Brain pericyte (primary cell): ENCODE measurements around the gene POLG2.
A peak's percentile ranks its signal among the peaks of the same experiment; 100 is the strongest.

Experiments
- DNase-seq: peaks from one replicate; pipeline ENCODE4 v3.0.0-alpha.2; 2012; ENCODE audit warnings: low read depth, low spot score

The POLG2 gene

DNA sequence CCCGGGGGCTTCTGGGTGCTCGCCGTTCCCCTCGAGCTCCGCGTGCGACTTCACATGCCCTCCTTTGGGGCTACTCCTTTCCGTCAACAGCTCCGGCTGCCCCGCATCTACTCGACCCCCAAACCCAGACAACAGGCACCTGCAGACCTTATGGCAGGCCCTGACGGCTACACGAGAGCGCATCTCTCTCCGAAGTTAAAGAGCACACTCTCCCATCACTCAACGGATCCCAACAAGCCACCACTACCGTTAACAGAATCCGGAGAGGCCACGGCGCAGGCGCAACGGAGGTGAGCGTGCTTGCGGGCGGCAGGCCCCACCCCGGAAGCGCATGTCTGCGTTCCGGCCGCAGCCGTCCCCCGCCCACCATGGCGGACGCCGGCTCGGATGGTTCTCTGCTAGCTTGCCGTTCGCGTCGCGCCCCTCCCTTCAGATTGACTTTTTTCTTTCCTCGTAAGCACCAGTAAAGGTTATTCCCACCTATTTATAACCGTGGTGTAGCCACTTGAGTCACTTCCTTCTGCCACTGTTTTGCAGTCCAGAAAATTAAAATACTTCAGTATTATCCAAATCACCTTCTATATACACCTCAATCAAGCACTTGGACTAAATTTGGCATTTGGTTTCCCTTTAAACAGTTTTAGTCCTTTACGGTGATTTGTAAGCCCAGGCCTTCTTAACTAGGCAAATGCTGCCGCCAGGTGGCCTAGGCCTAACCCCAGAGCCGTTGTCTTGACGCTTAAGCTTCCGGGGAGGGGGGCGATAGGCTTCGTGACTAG, at the start of gene POLG2:
TSS of gene POLG2 (minus strand) at position 269 of the 779 bp plus-strand sequence. CDS start at position 183, 86 bp downstream.
- peak; percentile 77 for DNase-seq

DNA sequence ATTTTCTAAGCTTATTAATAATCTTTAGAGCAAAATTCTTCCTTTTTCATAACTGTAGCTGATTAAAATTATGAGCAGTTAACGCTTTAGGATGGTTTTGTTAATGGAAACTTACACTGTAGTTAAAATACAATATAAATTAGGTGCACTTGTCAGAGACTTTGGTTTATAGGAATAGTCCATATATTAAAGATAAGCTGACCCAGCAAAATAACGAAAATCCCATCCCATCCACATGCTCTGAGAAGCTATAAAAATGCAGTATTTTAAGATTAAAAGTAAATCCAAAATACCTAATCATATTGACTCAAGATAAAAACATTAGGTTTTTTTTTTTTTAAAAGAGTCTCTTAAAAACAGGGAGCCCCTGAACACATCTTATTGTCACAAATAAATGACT, 47.9 kb upstream of the POLG2 start:
- no peak for DNase-seq

DNA sequence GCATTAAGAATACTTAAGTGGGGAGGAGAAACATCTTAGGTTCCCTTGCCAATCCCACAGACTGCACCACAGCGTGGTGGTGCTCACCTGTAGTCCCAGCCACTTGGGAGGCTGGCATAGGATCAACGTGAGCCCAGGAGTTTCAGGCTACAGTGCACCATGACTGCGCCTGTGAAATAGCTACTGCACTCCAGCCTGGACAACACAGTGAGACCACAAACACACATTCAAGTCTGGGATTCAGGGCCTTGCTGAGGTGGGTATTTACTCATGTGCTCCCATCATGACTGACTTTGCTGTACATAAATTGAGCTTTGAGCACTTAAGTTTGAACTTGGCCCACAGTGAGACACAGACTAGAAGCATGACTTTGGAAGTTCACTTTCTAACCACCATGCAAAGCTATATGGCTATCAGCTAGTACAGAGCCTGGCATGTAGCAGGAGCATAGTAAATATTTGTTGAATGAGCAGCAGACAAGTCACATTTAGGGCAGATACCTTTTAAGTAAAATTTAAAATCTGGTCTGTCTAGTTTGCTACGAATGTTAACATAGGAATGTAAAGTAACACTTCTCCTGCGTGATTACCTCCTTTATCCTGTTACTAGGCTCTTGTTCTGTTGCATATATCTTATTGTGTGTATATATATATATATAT, 43.4 kb upstream of the POLG2 start:
- no peak for DNase-seq

DNA sequence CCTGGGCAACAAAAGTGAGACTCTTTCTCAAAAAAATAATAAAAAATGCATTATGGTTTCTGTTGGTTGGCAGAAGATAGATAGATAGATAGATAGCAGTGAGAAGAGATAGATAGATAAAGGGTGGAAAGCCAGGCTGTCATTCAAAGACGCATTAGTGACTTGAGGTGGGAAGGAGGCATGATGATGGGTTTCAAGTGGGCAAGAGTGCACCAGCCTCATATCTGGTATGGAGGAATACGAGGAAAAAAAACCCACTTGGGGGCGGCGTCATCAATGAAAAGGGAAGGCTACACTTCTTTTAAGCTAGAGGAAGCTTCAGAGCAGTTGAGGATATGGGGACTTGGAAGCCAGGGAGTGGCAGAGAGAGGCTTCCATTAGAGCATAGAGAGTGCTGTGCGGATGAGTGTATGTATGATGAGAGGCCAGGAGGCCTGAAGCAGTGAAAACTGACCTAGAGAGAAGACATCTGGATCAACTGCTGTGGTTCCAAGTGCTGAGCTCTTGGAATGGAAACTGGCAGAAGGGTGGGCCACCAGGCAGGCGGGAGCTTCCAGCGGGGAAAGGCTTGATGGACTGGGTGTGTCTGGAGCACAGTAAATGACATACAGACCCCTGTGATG, 41.8 kb upstream of the POLG2 start:
- DNase-seq, result no peak

DNA sequence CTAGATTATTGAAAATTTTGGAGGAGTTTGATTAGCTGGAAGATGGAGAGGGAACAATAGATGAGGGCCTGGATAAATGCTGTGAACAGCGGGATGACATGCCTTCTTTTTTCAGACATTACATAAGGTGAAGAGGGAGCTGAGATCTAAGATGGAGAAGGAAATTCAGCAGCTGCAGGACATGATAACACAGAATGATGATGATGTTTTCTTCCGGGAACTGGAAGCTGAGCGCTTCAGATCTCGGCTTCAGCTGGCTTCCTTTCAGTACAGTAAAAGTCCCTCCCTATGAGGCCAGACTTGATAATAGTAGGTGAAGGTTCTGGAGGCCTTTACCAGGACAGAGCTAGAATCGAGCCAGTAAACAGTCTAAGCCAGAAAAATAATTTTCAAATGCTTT, 40.6 kb upstream of the POLG2 start:
- no peak for DNase-seq

DNA sequence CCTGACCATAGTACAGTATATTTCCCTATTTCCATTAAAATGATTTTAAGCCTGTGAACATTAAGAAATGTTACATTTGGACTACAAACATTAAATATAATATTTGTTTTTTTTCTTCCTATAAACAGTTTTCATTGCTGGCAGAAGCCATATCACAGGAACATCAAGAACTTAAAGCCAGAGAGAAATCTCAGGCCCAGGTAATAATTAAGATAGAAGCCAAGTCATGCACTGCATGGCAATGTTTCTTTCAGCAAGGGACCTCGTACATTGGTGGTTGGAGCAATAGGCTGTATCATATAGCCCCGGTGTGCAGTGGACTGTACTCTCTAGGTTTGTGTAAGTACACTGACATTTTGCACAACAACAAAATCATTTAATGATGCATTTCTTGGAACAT, 40.1 kb upstream of the POLG2 start:
- DNase-seq, result no peak

DNA sequence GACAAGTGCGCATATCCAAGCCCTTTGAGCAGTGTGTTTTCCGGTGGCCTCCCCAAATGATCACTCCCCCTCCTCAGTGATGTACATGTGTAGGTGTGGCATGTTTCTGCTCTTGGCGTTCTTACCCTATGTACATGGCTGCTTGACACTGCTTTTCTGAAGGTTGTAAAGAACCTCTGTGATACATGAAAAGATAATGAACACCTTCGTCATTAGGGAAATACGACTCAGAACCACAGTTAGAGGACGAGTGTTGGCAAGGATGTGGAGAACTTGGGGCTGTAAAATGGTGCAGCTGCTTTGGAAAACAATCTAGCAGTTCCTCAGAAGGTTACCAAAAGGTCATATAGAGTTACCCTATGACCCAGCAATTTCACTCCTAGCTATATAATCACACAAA, 38.5 kb upstream of the POLG2 start:
- no peak for DNase-seq

DNA sequence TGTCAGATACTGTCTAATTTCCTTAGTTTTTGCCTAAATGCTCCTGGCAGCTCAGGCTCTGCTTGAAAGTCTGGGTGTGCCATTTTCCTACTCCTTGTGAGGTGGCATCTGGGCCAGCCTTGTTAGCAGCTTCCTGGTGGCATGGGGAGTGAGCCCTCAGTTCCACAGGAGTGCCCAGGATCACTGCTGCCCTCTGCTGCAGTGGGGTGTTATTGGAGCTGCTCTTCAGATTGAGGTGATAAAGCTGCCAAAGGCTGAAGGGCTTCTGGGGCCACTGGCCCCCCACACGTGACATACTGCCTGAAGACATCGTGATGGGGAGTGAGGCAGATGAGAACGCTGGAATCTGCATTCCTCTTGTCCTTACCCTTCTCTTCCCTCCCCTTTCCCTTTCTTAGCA, 37.3 kb upstream of the POLG2 start:
- no peak for DNase-seq

DNA sequence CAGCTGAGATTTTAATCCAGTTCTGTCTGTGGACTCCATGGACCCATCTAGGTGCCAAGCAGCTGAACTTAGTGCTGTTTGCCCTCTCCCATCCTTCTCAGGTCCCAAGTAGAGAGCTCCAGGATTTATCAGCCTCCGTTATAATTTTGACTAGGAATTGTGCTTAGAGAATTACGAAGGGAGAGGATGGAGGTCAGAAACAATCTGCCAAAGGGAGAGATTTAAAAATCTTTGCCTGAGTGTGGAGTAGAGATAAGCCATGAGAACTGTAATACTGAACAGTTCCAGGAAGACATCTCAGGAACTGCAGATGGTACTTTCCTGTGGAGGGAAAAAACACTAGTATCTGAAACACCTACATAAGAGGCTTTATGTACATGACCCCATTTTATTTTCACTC, 36.9 kb upstream of the POLG2 start:
- no peak for DNase-seq

DNA sequence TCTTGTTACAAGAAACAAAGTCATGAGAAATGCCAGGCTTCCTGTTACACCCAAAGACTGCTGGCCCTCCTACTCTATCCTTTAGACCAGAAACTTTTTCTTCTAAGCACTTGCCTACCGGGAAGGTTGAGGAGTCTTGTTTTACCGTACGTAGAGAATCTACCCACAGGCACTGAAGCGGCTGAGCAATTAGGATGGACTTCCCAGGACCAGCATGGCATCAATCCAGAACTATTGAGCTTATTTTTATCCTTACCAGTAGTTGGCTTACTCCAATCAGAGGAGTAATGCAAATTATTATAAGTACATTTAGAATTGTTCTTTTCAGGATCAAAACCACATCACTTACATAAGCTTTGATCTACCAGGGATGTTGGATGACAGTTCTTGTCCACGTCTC, 35.6 kb upstream of the POLG2 start:
- no peak for DNase-seq

DNA sequence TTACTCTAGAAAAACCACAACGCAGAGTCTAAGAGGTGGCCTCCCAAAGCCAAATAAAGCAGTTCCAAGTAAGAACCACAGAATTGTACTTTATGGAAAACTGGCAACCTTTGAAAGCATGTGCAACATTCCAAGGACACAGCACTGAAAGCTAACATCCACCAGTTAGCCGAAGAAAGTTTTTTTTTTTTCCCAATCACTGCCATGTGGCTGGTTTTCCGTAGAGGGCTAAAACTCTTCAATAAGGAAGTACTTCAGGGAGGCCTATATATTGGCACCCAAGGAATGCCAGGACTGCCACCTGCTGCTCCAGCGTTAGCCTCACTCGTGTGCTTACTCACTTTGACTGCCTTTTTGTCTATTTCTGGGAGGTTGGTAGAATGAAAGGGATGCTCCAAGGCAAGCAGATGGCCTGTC, 35.1 kb upstream of the POLG2 start:
- no peak for DNase-seq

DNA sequence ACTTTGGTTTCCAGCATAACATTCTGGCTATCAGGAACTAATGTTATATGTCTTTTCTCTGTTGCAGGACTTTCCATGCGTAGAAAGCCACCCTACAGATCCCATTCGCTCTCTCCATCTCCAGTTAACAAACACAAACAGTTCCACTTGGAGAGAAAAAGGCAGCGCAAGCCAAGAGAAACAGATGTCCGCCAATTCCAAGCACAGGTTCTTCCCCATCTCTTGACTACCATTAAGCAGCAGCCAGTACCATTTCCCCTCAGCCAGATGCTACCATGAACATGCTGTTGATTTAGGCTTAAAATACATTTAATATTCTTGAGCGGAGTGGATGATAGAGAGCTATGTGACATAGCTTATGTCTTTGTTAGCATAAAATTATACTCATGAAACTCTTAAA, 32.4 kb upstream of the POLG2 start:
- DNase-seq, result no peak

DNA sequence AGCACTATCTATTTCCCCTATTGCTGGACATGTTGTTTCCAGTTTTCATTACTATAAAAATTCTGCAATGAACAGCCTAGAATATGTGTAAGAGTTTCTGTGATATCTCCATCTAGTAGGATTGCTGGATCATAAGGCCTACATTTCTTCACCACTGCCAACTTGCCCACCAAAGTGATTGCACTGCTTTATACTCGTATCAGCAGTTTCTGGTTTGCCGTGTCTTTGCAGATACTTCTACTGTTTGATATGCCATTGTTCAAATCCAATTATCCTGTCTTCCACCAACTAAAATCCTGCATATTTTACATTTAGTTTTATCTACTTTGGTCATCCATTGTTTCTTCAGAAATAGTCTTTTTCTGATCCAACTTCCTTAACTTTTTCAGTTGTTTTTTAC, 31.1 kb upstream of the POLG2 start:
- no peak for DNase-seq

DNA sequence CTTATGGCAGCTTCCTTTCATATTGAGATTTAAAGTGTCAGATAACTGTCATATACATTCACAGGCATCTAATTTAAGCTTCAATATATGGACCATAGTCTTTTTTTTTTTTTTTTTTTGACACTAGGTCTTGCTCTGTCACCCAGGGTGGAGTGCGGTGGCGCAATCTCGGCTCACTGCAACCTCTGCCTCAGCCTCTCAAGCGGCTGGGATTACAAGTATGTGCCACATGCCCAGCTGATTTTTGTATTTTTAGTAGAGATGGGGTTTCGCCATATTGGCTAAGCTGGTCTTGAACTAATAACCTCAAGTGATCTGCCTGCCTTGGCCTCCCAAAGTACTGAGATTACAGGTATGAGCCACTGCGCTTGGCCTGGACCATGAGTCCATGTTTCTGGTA, 23.5 kb upstream of the POLG2 start:
- DNase-seq, result no peak

DNA sequence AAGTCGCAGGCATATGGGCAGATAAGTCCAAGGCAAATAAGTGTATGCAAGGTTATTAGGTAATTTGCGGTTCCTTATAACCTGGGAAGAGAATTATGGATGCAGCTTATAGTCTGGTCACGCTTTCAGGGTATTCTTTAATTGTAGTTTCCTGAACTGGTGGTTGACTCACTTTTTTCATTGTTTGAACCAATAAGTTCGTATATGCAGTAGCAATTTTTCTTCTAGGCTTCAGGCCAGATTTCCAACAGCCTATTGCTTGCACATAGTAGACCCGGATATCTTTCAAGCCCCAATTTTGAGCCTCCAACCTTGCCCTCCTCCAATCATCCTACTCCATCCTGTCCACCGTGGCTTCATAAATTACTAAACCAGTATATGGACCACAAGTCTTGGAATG, 22.7 kb upstream of the POLG2 start:
- DNase-seq, result no peak

DNA sequence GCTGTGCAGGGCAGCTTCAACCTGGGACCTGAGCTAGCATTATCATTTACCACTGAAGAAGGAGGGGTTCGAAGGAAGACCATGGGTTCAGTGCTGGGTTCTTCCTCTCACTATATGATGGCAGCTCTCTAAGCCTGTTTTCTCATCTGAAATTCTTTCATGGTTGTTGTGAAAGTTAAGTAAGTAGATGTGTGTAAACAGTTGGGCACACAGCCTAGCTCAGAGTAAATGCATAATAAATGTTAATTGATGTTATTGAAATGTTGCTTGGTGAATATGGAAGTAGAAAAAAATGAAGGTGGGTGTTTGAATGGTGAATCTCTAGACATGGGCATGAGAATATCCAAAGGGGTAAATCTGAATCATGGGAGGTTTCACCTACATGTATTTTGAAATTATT, 19.0 kb upstream of the POLG2 start:
- no peak for DNase-seq

DNA sequence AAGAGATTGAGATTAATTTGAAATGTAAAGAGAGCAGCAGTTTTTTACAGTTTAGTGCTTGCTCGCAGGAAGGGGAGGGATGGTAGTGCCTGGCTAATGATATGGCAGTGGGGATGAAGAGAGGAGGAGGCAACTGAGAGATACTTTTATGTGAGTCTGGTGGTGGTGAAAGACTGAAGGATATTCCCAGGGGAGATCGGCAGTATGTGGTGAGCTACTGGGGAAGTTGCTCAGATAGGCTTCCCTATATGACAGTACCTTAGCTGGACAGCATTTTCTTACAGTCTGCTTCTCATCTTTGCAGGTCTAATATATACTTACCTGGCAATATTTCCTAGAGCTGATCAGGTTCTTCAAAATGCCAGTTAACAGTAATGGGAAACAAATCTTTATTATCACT, 18.6 kb upstream of the POLG2 start:
- DNase-seq, result no peak

DNA sequence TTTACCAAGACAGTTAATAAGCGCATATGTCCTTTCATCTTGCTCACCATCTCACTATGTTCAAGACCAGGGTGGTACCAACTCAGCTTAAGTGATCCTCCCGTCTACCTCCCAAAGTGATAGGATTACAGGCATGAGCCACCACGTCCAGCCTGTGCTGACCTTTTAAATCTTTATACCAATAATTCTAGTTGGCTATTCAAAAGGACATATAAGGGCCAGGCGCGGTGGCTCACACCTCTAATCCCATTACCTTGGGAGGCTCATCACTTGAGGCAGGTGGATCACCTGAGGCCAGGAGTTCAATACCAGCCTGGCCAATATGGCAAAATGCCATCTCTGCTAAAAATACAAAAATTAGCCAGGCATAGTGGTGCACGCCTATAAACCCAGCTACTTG, 12.3 kb upstream of the POLG2 start:
- no peak for DNase-seq

DNA sequence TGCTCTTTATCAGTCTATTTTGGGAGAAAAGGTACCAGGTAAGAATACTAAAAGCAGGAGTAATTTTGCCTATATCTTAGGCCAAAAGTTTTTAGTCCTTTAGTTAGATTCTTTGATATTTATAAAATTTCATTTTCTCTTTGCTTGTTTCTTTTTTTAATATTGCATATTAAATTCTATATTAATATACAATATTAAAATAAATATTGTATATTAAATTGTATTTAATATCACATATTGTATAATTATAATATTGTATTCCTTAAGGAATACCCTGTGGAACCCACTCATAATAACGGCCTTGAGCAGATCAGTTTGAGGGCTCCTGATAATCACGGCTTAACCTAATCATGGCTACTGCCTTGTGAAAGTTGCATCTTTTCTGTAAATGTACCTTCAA, 11.8 kb upstream of the POLG2 start:
- no peak for DNase-seq

DNA sequence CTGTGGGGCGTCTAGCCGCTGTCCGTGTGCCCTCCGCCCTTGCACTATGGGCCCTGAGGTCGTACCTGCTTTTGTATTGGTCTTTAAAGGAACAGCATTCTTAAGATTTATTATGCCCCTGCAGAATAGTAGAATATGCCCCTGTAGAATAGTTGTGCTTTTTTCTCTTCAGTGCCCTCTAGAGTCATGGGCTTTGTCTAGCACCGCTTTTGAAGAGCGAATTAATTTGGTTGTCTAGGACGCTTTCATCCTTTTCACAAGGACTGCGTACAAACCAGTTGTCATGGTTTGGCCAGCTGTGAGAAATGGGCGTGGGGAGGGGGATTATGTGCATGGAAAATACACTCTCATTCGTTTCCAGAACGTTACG, 10.5 kb upstream of the POLG2 start:
- DNase-seq, result peak; percentile 24

DNA sequence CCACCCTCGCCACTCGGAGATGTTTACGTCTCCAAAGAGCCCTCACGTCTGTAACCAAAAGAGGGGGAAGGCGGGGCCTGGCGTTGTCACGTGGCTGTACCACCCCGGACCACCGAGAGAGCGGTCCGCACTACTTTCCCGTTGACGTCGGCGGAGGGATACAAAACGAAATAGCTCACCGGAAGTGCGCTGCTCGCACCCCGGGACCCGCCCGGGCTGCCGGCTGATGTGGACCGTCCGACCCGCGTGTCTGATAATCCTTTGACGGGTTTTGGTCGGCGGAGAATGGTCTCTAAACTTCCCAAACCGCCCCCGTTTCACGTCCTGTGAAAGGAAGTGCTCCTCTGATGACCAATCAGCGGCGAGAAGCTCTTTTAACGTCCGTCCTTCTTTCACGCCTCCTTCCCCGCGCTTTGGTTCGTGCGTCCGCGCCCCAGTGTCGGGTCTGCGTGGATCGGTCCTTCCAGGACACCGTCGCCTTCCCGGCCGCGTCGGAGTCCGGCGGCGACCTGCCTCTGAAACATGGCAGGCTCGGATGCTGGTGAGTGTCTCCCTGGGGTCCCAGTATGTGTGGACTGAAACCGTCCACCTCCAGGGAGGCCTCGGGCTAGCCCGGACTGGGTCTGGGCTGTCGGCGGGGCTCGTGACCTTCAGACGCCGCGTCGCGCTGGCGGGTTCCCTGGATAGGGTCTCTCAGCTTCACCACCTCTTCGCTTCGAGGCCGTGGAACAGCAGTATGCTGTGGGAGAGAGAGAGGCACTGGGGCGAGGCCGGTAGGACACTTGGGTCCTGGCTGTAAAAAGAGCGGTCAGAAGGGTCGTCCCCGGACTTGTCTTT, 9.9 kb upstream of the POLG2 start, which contains the start of gene CEP95:
TSS of gene CEP95 (plus strand) at position 402 of the 837 bp plus-strand sequence. CDS start at position 523, 121 bp downstream.
- peak; percentile 93 for DNase-seq

DNA sequence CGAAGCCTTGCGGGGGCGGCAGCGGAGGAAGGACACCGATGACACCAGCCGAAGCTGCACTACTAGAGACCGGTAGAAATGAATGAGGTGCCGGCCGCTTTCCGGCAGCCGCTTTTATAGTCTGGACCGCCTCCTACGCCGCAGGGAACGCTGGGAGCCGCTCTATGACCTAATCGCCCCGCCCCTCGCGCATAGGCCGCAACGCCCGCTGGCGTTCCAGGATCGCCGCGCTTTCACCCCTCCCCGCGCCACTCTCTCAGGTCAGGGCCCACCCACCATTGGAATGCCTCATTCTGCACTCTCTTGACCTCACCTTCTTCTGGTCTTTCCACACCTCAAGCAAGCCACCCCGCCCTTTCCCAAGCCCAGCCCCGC, 9.3 kb upstream of the POLG2 start, which contains the start of gene DDX5:
TSS of gene DDX5 (minus strand) at position 89 of the 375 bp plus-strand sequence. CDS start 170 bp downstream, outside the sequence.
- no peak for DNase-seq
